SW480 (cell line): ENCODE data around the gene CACNA1G.

Source experiments
- DNase-seq: peaks from one replicate; pipeline ENCODE4 v3.0.0-alpha.2; 2016; ENCODE audit warnings: low spot score

The CACNA1G gene

DNA sequence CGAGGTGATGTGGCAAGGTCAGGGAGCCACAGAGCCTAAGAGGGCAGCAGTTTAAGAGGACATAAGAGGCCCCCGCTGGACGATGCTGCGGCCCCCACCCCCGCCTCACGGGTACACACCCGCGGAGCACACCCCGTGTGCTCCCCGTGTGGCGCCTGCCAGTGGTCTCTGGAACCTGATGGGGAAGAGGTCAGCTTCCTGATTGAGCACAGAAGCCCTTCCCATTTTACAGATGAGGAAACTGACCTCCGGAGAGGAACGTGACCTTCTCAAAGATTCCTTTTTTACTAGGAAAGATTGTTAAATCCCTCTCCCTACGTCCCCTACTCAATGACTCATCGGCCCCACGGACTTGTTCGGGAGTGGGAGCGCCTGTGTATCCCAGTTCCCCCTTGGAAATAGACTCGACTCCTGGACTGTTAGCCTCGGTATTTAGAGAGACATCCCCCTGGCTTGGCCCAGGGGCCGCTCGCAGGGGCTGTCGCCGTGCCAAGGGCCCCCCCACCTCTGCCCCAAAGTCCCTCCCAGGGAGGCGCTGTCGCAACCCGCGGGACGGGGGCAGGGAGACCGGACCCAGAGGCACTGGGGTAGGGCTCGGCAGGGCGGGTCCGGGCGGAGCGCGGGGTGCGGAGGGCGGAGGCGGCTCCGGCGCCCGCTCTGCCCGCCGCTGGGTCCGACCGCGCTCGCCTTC, 73.9 kb downstream of the CACNA1G start, which contains the start of gene ABCC3:
Gene ABCC3, plus strand, starts transcription at position 658 of the 691 bp plus-strand sequence. CDS start 56 bp downstream, outside the sequence.
- peak; percentile 35 for DNase-seq

- DNase-seq = no peak
Observed at GRCh38 chr17:50634915-50635731, 74.6 kb downstream of the CACNA1G start.

DNA sequence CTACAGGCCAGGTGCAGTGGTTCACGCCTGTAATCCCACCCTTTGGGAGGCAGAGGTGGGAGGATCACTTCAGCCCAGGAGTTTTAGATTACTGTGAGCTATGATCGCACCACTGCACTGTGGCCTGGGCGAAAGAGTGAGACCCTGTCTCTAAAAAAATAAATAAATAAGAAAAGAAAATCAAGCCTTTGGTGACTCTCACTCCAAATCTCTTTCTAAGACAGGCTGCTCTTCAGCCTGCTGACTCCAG, 75.1 kb downstream of the CACNA1G start:
- no peak for DNase-seq

- no peak for DNase-seq
Observed at GRCh38 chr17:50635982-50636803, 75.7 kb downstream of the CACNA1G start.

- DNase-seq = no peak
Observed at GRCh38 chr17:50636804-50637195, 76.3 kb downstream of the CACNA1G start.

- DNase-seq = no peak
Observed at GRCh38 chr17:50637829-50638605, 77.5 kb downstream of the CACNA1G start.

DNA sequence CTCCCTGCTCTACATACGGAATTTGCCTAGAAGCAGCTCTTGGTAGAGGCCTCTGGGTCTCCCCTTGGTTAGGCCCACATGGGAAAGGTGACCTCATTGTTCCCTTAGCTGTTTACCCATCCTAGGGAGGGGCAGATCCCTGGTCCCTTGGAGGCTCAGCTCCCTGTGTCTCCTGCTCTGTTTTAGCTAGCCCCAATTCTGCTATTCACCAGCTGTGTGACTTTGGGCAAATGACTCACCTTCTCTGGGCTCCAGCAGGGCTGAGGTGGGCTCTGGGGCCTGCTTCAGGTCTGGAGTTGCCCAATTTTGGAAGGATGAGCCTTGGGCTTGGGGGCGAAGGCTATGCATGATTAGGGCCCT, 78.1 kb downstream of the CACNA1G start:
- DNase-seq = peak; percentile 73

- peak; percentile 95 for DNase-seq
Observed at GRCh38 chr17:50638966-50639713, 78.6 kb downstream of the CACNA1G start.

GRCh38 chr17:50640686-50641351, 80.3 kb downstream of the CACNA1G start:
- DNase-seq = no peak

GRCh38 chr17:50641357-50641756, 80.8 kb downstream of the CACNA1G start:
- no peak for DNase-seq

DNA sequence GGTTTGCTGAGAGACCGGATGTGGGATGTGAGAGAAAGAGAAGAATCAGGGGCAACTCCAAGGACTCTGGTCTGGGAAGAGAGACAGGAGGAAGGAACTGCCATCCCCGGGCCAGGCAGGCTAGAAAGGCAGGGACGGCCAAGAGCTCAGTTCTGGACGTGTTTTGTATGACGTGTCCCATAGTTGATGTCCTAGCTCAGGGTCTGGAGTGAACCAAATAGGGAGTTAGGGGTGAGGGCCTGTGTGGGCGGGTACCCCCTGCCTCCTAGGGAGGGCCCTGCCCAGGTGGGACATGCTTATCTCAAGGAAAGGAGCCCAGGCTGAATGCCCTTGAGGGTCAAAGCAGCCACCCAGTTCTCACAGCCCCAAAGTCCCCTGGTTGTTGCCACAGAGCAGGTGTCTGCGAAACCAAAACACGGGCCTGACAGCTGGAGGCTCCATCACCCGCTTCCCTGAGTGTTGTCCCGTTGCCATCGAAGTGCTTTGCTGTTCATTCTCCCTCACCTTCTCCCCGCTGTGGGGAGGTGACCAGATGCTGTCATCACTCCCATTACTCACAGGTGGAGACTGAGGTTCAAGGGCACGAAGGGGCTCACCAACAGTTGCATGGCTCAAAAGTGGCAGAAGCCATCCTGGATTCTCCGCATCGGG, 81.7 kb downstream of the CACNA1G start:
- DNase-seq = no peak

- DNase-seq = no peak
Observed at GRCh38 chr17:50642722-50643656, 82.5 kb downstream of the CACNA1G start.

- no peak for DNase-seq
Observed at GRCh38 chr17:50645748-50646682, 85.5 kb downstream of the CACNA1G start.

DNA sequence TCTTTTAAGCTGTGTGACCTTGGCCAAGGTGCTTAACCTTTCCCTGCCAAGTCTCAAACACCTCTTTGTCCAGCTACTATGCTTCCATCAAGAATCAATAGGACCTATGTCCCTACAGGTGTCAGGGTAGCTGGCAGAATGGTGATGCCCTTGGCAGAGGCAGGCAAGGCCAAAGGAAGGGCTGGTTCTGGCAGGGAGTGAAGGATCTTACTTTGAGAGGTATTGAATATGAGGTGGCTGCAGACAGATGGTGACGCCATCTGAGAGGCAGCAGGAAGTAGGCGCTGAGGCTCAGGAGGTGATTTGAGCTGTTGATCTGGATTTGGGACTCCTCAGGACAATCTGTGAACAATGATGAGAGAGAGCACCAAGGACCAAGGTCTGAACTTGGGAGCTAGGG, 86.7 kb downstream of the CACNA1G start:
- DNase-seq = no peak

- DNase-seq = peak; percentile 42
Observed at GRCh38 chr17:50649042-50649908, 88.8 kb downstream of the CACNA1G start.

DNA sequence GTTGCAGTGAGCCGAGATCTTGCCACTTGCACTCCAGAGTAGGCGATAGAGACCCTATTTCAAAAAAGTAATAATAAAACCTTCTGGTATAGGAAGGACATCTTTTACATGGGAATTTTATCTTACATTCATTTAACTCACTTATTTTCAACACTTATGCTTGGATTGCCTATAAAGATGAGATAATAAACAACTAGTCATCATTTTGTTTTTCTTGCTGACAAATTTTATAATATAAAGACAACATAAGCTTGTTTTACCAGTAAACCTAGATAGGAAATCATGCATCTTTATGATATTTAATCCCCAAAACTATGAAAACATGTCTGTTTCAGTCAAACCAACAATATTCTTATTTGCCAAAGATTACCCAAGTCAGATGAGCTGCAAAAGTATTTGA, 91.1 kb downstream of the CACNA1G start:
- no peak for DNase-seq

GRCh38 chr17:50653738-50654137, 93.2 kb downstream of the CACNA1G start:
- no peak for DNase-seq
